Measurements from ENCODE around the gene OGG1. TPM values are rescaled to one million over a fixed set of nuclear protein-coding genes. Genes with fewer than 3 reads are reported as not detected.

The OGG1 gene
- total RNA-seq, 1 experiment from 2014 or later = 15.3 TPM

DNA sequence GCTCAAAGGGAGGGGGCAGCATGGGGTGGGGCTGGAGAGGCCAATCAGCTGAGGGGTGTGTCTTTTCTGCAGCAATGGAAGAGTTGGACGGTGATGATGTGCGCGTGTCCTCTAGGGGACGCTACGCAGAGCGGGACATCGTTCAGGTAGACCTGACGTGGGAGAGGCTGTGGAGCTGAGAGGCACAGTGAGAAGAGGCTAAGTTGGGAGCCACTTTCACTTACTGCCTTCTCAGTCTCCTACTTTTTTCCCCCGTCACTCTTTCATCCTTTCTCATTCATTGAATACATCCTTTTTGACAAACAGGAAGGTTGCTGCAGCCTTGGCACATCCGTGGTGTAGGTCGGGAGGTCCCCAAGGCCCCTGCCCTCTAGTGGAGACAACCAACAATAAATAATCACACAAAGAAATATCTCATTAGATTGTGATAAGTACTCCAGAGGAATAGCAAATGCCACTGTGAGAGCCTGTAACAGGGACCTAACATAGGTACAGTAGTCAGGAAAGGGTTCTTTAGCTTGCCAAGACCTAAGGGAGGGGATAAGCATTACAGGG, 22.6 kb upstream of the OGG1 start:
- ChIA-PET POLR2A (no interaction called here), CTCF (interaction anchor here (0.6 to 1.5 kb wide), 7 partner anchors 11 to 723 kb away, joined by 3 to 15 read pairs (median 5); partner anchors contain the start of gene OGG1)
- intact Hi-C loops (cut with micrococcal nuclease) = no loop called here
- Mint-ChIP-seq H3K4me1 (ENCODE audit: insufficient read depth, unreplicated experiment) (peaks cover 16% of the 10 kb centered on the region), H3K27ac (ENCODE audit: low read depth, unreplicated experiment) (no peak overlapping the region), H3K4me3 (ENCODE audit: unreplicated experiment) (no peak overlapping the region), H3K36me3 (ENCODE audit: insufficient read depth, unreplicated experiment) (peaks cover under 1% of the 10 kb centered on the region), H3K27me3 (ENCODE audit: insufficient read depth, unreplicated experiment) (peaks cover 28% of the 10 kb centered on the region), H3K9me3 (ENCODE audit: unreplicated experiment) (no peaks in the 10 kb centered on the region)
- no TSS peak for BruUV-seq (replicated peaks)
- TF ChIP-seq, protein P1, sequence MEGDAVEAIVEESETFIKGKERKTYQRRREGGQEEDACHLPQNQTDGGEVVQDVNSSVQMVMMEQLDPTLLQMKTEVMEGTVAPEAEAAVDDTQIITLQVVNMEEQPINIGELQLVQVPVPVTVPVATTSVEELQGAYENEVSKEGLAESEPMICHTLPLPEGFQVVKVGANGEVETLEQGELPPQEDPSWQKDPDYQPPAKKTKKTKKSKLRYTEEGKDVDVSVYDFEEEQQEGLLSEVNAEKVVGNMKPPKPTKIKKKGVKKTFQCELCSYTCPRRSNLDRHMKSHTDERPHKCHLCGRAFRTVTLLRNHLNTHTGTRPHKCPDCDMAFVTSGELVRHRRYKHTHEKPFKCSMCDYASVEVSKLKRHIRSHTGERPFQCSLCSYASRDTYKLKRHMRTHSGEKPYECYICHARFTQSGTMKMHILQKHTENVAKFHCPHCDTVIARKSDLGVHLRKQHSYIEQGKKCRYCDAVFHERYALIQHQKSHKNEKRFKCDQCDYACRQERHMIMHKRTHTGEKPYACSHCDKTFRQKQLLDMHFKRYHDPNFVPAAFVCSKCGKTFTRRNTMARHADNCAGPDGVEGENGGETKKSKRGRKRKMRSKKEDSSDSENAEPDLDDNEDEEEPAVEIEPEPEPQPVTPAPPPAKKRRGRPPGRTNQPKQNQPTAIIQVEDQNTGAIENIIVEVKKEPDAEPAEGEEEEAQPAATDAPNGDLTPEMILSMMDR (IDR thresholded peaks at IDR 0.05; ENCODE audit: unreplicated experiment) = no peak
- DNase-seq (ENCODE audit: unreplicated experiment) = peak; percentile 34

DNA sequence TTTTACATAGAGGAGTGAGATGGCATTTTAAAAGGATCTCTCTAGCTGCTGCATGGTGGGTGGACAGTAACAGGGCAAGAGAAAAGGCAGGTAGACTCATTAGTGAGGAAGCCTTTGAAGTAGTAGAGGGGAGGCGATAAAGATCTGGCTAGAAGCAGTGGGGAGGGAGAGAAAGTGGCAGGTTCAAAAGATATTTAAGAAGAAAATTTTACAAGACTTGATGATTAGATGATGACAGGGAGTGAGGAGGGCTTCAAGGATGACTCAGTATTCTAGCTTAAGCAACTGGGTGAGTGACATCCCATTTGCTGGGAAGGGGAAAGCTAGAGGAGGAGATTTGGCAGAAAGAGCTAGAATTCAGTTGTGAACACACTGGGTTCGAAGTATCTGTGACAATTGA, 22.0 kb upstream of the OGG1 start:
- H3K4me1 Mint-ChIP-seq (ENCODE audit: insufficient read depth, unreplicated experiment) = peaks cover 22% of the 10 kb centered on the region
- DNase-seq (ENCODE audit: unreplicated experiment) = peak; percentile 28
- no peak overlapping the region for H3K27ac Mint-ChIP-seq (ENCODE audit: low read depth, unreplicated experiment)
- peaks cover 6% of the 10 kb centered on the region for H3K36me3 Mint-ChIP-seq (ENCODE audit: insufficient read depth, unreplicated experiment)
- peaks cover 23% of the 10 kb centered on the region for H3K27me3 Mint-ChIP-seq (ENCODE audit: insufficient read depth, unreplicated experiment)
- H3K9me3 Mint-ChIP-seq (ENCODE audit: unreplicated experiment) = no peaks in the 10 kb centered on the region
- intact Hi-C loops (cut with micrococcal nuclease) = no loop called here
- no TSS peak for BruUV-seq (replicated peaks)
- ChIA-PET POLR2A (no interaction called here), CTCF (interaction anchor here (0.6 to 1.5 kb wide), 5 partner anchors 12 to 689 kb away, joined by 3 to 15 read pairs (median 5); partner anchors contain the start of gene OGG1)
- H3K4me3 Mint-ChIP-seq (ENCODE audit: unreplicated experiment) = no peak overlapping the region
- TF ChIP-seq, protein P1 (IDR thresholded peaks at IDR 0.05; ENCODE audit: unreplicated experiment) = no peak

DNA sequence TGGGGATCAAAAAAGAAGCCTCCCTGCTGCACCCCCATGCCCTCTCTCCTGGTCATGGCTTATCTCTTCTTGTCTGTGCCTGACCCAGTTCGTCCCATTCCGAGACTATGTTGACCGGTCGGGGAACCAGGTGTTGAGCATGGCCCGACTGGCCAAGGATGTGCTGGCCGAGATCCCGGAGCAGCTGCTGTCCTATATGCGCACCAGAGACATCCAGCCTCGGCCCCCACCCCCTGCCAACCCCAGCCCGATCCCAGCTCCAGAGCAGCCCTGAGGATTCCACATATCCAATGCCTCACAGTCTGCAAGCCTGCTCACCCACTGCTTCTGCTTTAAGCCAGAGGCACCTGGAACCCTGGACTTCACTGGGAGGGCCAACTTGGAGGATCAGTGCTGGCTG, 20.3 kb upstream of the OGG1 start:
- H3K4me1 Mint-ChIP-seq (ENCODE audit: insufficient read depth, unreplicated experiment) = peaks cover 35% of the 10 kb centered on the region

DNA sequence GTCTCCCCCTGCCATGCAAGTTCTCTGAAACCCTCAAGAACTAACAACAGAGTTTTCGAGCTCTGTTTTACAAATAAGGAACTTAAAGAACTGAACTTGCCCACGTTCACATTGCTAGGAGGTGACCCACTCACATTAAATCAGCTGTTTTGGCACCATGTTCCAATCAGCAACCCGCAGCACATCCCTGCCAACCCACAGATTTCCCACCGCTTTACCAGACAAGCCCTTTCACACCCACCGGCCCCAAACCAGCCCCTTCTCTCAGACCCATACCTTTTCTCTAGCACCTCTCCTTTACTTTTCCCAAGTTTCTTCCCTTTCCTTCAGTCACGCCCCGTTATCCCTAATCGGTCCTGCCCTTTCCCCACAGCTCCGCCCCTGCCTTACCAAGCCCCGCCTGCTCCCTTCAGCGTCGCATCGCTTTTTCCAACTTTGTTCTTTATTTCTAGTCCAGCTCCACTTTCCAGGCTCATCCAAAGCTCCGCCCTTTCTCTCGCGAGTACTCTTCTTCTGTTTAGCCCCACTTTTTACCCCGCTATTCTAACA, 19.0 kb upstream of the OGG1 start:
- BruUV-seq (replicated peaks) = no TSS peak
- TF ChIP-seq, protein P1 (IDR thresholded peaks at IDR 0.05; ENCODE audit: unreplicated experiment) = no peak
- Mint-ChIP-seq H3K36me3 (ENCODE audit: insufficient read depth, unreplicated experiment) (peaks cover 27% of the 10 kb centered on the region), H3K27me3 (ENCODE audit: insufficient read depth, unreplicated experiment) (no peaks in the 10 kb centered on the region), H3K27ac (ENCODE audit: low read depth, unreplicated experiment) (peak overlapping the region; percentile 98), H3K4me1 (ENCODE audit: insufficient read depth, unreplicated experiment) (peaks cover 35% of the 10 kb centered on the region), H3K9me3 (ENCODE audit: unreplicated experiment) (no peaks in the 10 kb centered on the region), H3K4me3 (ENCODE audit: unreplicated experiment) (peak overlapping the region; percentile 76)
- no peak for DNase-seq (ENCODE audit: unreplicated experiment)
- CTCF ChIA-PET = interaction anchor here (0.6 to 2.6 kb wide), 9 partner anchors 8 to 377 kb away, joined by 3 to 12 read pairs (median 3); partner anchors contain the start of gene OGG1
- POLR2A ChIA-PET = interaction anchor here (0.9 to 3.8 kb wide), 15 partner anchors 8 to 368 kb away, joined by 3 to 41 read pairs (median 4); partner anchors contain the start of genes ARPC4, MTMR14, OGG1 and TADA3
- intact Hi-C loops (cut with micrococcal nuclease) = no loop called here

More for the DNA sequence above, 20.3 kb upstream of the OGG1 start:
- BruUV-seq (replicated peaks) = no TSS peak
- Mint-ChIP-seq H3K27ac (ENCODE audit: low read depth, unreplicated experiment) (no peak overlapping the region), H3K4me3 (ENCODE audit: unreplicated experiment) (no peak overlapping the region), H3K9me3 (ENCODE audit: unreplicated experiment) (no peaks in the 10 kb centered on the region), H3K27me3 (ENCODE audit: insufficient read depth, unreplicated experiment) (peaks cover 6% of the 10 kb centered on the region), H3K36me3 (ENCODE audit: insufficient read depth, unreplicated experiment) (peaks cover 15% of the 10 kb centered on the region)
- POLR2A ChIA-PET = interaction anchor here (2.6 kb wide), 1 partner anchor 21 kb away, joined by 41 read pairs; the partner anchor contains the start of gene OGG1
- CTCF ChIA-PET = interaction anchor here (0.6 to 1.6 kb wide), 4 partner anchors 14 to 72 kb away, joined by 4 to 5 read pairs (median 4); partner anchors contain the start of gene OGG1
- intact Hi-C loops (cut with micrococcal nuclease) = no loop called here
- DNase-seq (ENCODE audit: unreplicated experiment) = no peak
- TF ChIP-seq, protein P1 (IDR thresholded peaks at IDR 0.05; ENCODE audit: unreplicated experiment) = no peak
